Karpas-422 (cell line): ENCODE data around the gene TALDO1. TPM values are rescaled to one million over a fixed set of nuclear protein-coding genes. Genes with fewer than 3 reads are reported as not detected.

Experiments
- small RNA-seq: library from RNA; depleted of rRNA; stranded (forward); fragments of <200 nt; gene quantifications from one replicate; pipeline ENCODE3, GENCODE V24; 2014
- total RNA-seq: library from RNA; depleted of rRNA; stranded (reverse); fragments of >200 nt; shearing (Covaris generic); gene quantifications from 2 replicates; pipeline ENCODE4 v1.2.3, GENCODE V29; 2014; ENCODE audit warnings: low replicate concordance; rRNA removed

TALDO1 gene
- total RNA-seq, 1 experiment from 2014 or later, result 127 TPM

Small RNA genes within 50 kb of the gene (small RNA-seq; reads per million reads assigned to genes)
- not detected for gene SNORA52

Other genes with a start within 250 kb of the TALDO1 start
- 59.4 and 107 TPM in 2 replicates for gene RNH1, start 240.2 kb upstream of the TALDO1 start, total RNA-seq
- gene HRAS, start 211.9 kb upstream of the TALDO1 start, total RNA-seq, result 8.5 and 53.1 TPM in 2 replicates
- gene LRRC56, start 209.9 kb upstream of the TALDO1 start, total RNA-seq, result 0.37 and 4.6 TPM in 2 replicates
- 6.2 and 14.3 TPM in 2 replicates for gene LMNTD2, start 186.7 kb upstream of the TALDO1 start, total RNA-seq
- gene RASSF7, start 186.5 kb upstream of the TALDO1 start, total RNA-seq, result 13.8 and 29.1 TPM in 2 replicates
- 8.7 and 20.9 TPM in 2 replicates for gene PHRF1, start 171.0 kb upstream of the TALDO1 start, total RNA-seq
- gene IRF7, start 131.5 kb upstream of the TALDO1 start, total RNA-seq, result 34.6 and 53.5 TPM in 2 replicates
- gene CDHR5, start 122.5 kb upstream of the TALDO1 start, total RNA-seq, result 0.04 TPM in 1 of 2 replicates, not detected in the other
- gene SCT, start 120.3 kb upstream of the TALDO1 start, total RNA-seq, result not detected in 2 replicates
- not detected in 2 replicates for gene DRD4, start 110.2 kb upstream of the TALDO1 start, total RNA-seq
- gene DEAF1, start 52.2 kb upstream of the TALDO1 start, total RNA-seq, result 35.9 and 57.3 TPM in 2 replicates
- gene TMEM80, start 51.6 kb upstream of the TALDO1 start, total RNA-seq, result 25.4 and 32.8 TPM in 2 replicates
- 2.3 and 10.4 TPM in 2 replicates for gene EPS8L2, start 41.2 kb upstream of the TALDO1 start, total RNA-seq
- 43.6 and 61.0 TPM in 2 replicates for gene GATD1, start 30.0 kb downstream of the TALDO1 start, total RNA-seq
- gene CEND1, start 42.6 kb downstream of the TALDO1 start, total RNA-seq, result 19.8 and 50.0 TPM in 2 replicates
- gene SLC25A22, start 50.8 kb downstream of the TALDO1 start, total RNA-seq, result 9.3 and 23.4 TPM in 2 replicates
- gene PIDD1, start 57.8 kb downstream of the TALDO1 start, total RNA-seq, result 26.2 and 26.6 TPM in 2 replicates
- 774 and 1,042 TPM in 2 replicates for gene RPLP2, start 62.5 kb downstream of the TALDO1 start, total RNA-seq
- 32.5 and 35.8 TPM in 2 replicates for gene PNPLA2, start 71.5 kb downstream of the TALDO1 start, total RNA-seq
- 0.48 and 1.5 TPM in 2 replicates for gene CRACR2B, start 80.5 kb downstream of the TALDO1 start, total RNA-seq
- gene CD151, start 85.5 kb downstream of the TALDO1 start, total RNA-seq, result 8.4 and 10.5 TPM in 2 replicates
- 113 and 203 TPM in 2 replicates for gene POLR2L, start 95.1 kb downstream of the TALDO1 start, total RNA-seq
- 4.0 TPM in 1 of 2 replicates, not detected in the other for gene TSPAN4, start 95.4 kb downstream of the TALDO1 start, total RNA-seq
- 32.8 and 43.7 TPM in 2 replicates for gene CHID1, start 163.3 kb downstream of the TALDO1 start, total RNA-seq
- gene AP2A2, start 178.4 kb downstream of the TALDO1 start, total RNA-seq, result 20.0 and 34.6 TPM in 2 replicates